ENCODE data around the gene SPRTN.
A peak's percentile ranks its signal among the peaks of the same experiment; 100 is the strongest.

Gene SPRTN

GRCh38 chr1:231354330-231355020 lies 16.4 kb downstream of the SPRTN start:
- ChIA-PET POLR2A (interaction anchor here (1.2 to 1.4 kb wide), 2 partner anchors 17 to 67 kb away, joined by 3 read pairs; partner anchors contain the start of genes EGLN1, EXOC8 and SPRTN), CTCF (interaction anchor here (1.4 to 12.0 kb wide), 5 partner anchors 16 to 249 kb away, joined by 4 to 149 read pairs (median 6); no protein-coding TSS in a partner anchor)
- DNase-seq (ENCODE audit: low read depth, low spot score): no peak
- TF ChIP-seq, protein P1, sequence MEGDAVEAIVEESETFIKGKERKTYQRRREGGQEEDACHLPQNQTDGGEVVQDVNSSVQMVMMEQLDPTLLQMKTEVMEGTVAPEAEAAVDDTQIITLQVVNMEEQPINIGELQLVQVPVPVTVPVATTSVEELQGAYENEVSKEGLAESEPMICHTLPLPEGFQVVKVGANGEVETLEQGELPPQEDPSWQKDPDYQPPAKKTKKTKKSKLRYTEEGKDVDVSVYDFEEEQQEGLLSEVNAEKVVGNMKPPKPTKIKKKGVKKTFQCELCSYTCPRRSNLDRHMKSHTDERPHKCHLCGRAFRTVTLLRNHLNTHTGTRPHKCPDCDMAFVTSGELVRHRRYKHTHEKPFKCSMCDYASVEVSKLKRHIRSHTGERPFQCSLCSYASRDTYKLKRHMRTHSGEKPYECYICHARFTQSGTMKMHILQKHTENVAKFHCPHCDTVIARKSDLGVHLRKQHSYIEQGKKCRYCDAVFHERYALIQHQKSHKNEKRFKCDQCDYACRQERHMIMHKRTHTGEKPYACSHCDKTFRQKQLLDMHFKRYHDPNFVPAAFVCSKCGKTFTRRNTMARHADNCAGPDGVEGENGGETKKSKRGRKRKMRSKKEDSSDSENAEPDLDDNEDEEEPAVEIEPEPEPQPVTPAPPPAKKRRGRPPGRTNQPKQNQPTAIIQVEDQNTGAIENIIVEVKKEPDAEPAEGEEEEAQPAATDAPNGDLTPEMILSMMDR (IDR thresholded peaks at IDR 0.05; ENCODE audit: insufficient read depth, low read length, missing control alignments): no peak
- no peak overlapping the region for H3K4me3 ChIP-seq (ENCODE audit: low read depth, low read length)

- TF ChIP-seq, protein P1 (IDR thresholded peaks at IDR 0.05; ENCODE audit: insufficient read depth, low read length, missing control alignments): no peak
- H3K4me3 ChIP-seq (ENCODE audit: low read depth, low read length): no peak overlapping the region
- no peak for DNase-seq (ENCODE audit: low read depth, low spot score)
- POLR2A ChIA-PET: interaction anchor here (1.2 kb wide), 1 partner anchor 67 kb away, joined by 3 read pairs; the partner anchor contains the start of gene EGLN1
- CTCF ChIA-PET: interaction anchor here (0.6 to 12.0 kb wide), 11 partner anchors 9 to 267 kb away, joined by 3 to 149 read pairs (median 4); no protein-coding TSS in a partner anchor
Observed at GRCh38 chr1:231355171-231355570, 17.1 kb downstream of the SPRTN start.

DNA sequence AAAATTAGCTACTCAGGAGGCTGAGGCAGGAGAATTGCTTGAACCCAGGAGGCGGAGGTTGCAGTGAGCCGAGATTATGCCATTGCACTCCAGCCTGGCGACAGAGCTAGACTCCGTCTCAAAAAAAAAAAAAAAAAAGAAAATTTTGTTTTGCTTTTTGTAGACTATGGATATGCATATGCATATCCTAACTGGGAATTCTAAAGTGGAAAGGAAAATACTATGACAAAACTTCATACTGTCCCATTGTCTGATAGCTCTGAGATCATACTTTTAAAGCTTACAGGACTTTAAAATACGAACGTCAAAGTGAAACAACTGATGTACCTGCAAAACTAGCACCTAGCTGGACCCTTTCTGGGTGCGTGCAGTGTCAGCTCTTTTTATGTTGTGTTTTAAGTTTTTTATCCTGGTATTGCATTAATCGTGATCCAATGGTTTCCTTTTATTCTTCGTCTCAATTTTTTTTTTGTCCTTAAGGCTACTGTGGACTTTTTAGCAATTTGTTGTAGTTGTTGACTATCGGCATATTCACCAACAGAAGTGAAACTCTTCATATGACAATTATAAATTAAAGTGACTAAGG lies 19.2 kb downstream of the SPRTN start:
- DNase-seq (ENCODE audit: low read depth, low spot score): no peak
- ChIA-PET CTCF (interaction anchor here (0.8 to 12.0 kb wide), 30 partner anchors 8 to 246 kb away, joined by 3 to 149 read pairs (median 6); partner anchors contain the start of genes EXOC8 and SPRTN), POLR2A (no interaction called here)
- TF ChIP-seq, protein P1 (IDR thresholded peaks at IDR 0.05; ENCODE audit: insufficient read depth, low read length, missing control alignments): no peak
- H3K4me3 ChIP-seq (ENCODE audit: low read depth, low read length): no peak overlapping the region

GRCh38 chr1:231357831-231358354 lies 19.8 kb downstream of the SPRTN start:
- peak; percentile 37 for DNase-seq (ENCODE audit: low read depth, low spot score)
- ChIA-PET POLR2A (no interaction called here), CTCF (interaction anchor here (0.7 to 12.0 kb wide), 32 partner anchors 8 to 246 kb away, joined by 3 to 149 read pairs (median 5); partner anchors contain the start of genes EXOC8 and SPRTN)

GRCh38 chr1:231359113-231359512 lies 21.0 kb downstream of the SPRTN start:
- CTCF ChIA-PET: interaction anchor here (0.6 to 12.0 kb wide), 9 partner anchors 9 to 1884 kb away, joined by 3 to 149 read pairs (median 3); no protein-coding TSS in a partner anchor

More at GRCh38 chr1:231357831-231358354, 19.8 kb downstream of the SPRTN start:
- TF ChIP-seq, protein P1 (IDR thresholded peaks at IDR 0.05; ENCODE audit: insufficient read depth, low read length, missing control alignments): peak; percentile 53
- H3K4me3 ChIP-seq (ENCODE audit: low read depth, low read length): no peak overlapping the region

More at GRCh38 chr1:231359113-231359512, 21.0 kb downstream of the SPRTN start:
- H3K4me3 ChIP-seq (ENCODE audit: low read depth, low read length): no peak overlapping the region
- DNase-seq (ENCODE audit: low read depth, low spot score): peak; percentile 23
- TF ChIP-seq, protein P1 (IDR thresholded peaks at IDR 0.05; ENCODE audit: insufficient read depth, low read length, missing control alignments): no peak
- POLR2A ChIA-PET: no interaction called here

Measured in AG04449 (cell line).